ENCODE measurements around the gene DNAH12. TPM values are rescaled to one million over a fixed set of nuclear protein-coding genes. Genes with fewer than 3 reads are reported as not detected.

Gene DNAH12
- total and polyA plus RNA-seq, 2 experiments from 2014 or later = not detected

GRCh38 chr3:57386307-57386706, 157.8 kb downstream of the DNAH12 start:
- H3K27me3 Mint-ChIP-seq (ENCODE audit: insufficient read depth, low read depth, poor library complexity) = no peaks in the 10 kb centered on the region
- ATAC-seq (no peak), DNase-seq (ENCODE audit: low spot score) (no peak)
- no peaks in the 10 kb centered on the region for H3K9me3 Mint-ChIP-seq
- H3K4me3 Mint-ChIP-seq = no peak overlapping the region
- H4K20me1 ChIP-seq (replicated peaks; ENCODE audit: insufficient read depth) = no peaks in the 10 kb centered on the region
- TF ChIP-seq ZNF114 (CRISPR knock-in tag; IDR thresholded peaks at IDR 0.05) (no peak), EZH2phosphoT487 (IDR thresholded peaks at IDR 0.05; ENCODE audit: unreplicated experiment) (no peak), ETS1 (IDR thresholded peaks at IDR 0.05) (no peak), REST (IDR thresholded peaks at IDR 0.05; ENCODE audit: unreplicated experiment) (no peak)
- no peak overlapping the region for H2AFZ ChIP-seq
- H3F3A ChIP-seq (replicated peaks; ENCODE audit: low read depth) = no peaks in the 10 kb centered on the region
- no peaks in the 10 kb centered on the region for H3K4me1 ChIP-seq (ENCODE audit: insufficient read depth)
- no peak overlapping the region for H3K4me3 ChIP-seq
- H3K36me3 Mint-ChIP-seq (ENCODE audit: low read depth) = no peaks in the 10 kb centered on the region
- no peak overlapping the region for H3K4me2 ChIP-seq
- no peak overlapping the region for H3K27ac Mint-ChIP-seq
- H3K27me3 ChIP-seq (ENCODE audit: insufficient read depth) = no peaks in the 10 kb centered on the region
- H3K36me3 ChIP-seq (ENCODE audit: insufficient read depth) = no peaks in the 10 kb centered on the region
- no peak overlapping the region for H3K27ac ChIP-seq (ENCODE audit: low read depth)
- no peaks in the 10 kb centered on the region for H3K9me2 ChIP-seq (ENCODE audit: insufficient read depth)
- H3K4me1 Mint-ChIP-seq = peaks cover 3% of the 10 kb centered on the region; the same call in 2 of the 3 replicates
- H3K79me2 ChIP-seq (replicated peaks; ENCODE audit: insufficient read depth) = no peaks in the 10 kb centered on the region

- no peak overlapping the region for H3K27ac ChIP-seq (ENCODE audit: low read depth)
- no peaks in the 10 kb centered on the region for H3F3A ChIP-seq (replicated peaks; ENCODE audit: low read depth)
- H2AFZ ChIP-seq = no peak overlapping the region
- ATAC-seq (no peak), DNase-seq (ENCODE audit: low spot score) (no peak)
- H3K27me3 ChIP-seq (ENCODE audit: insufficient read depth) = no peaks in the 10 kb centered on the region
- H3K9me2 ChIP-seq (ENCODE audit: insufficient read depth) = no peaks in the 10 kb centered on the region
- Mint-ChIP-seq H3K9me3 (no peaks in the 10 kb centered on the region), H3K27ac (no peak overlapping the region), H3K4me1 (peaks cover 3% of the 10 kb centered on the region; the same call in 2 of the 3 replicates), H3K4me3 (no peak overlapping the region), H3K27me3 (ENCODE audit: insufficient read depth, low read depth, poor library complexity) (no peaks in the 10 kb centered on the region), H3K36me3 (ENCODE audit: low read depth) (no peaks in the 10 kb centered on the region)
- no peak overlapping the region for H3K4me3 ChIP-seq
- H3K79me2 ChIP-seq (replicated peaks; ENCODE audit: insufficient read depth) = no peaks in the 10 kb centered on the region
- no peaks in the 10 kb centered on the region for H4K20me1 ChIP-seq (replicated peaks; ENCODE audit: insufficient read depth)
- H3K36me3 ChIP-seq (ENCODE audit: insufficient read depth) = no peaks in the 10 kb centered on the region
- H3K4me1 ChIP-seq (ENCODE audit: insufficient read depth) = no peaks in the 10 kb centered on the region
- H3K4me2 ChIP-seq = no peak overlapping the region
- TF ChIP-seq ZNF114 (CRISPR knock-in tag; IDR thresholded peaks at IDR 0.05) (no peak), ZNF462 (CRISPR knock-in tag; IDR thresholded peaks at IDR 0.05) (no peak), EZH2 (IDR thresholded peaks at IDR 0.05; ENCODE audit: low read depth, unreplicated experiment) (no peak), REST (IDR thresholded peaks at IDR 0.05; ENCODE audit: unreplicated experiment) (no peak), STAT1 (IDR thresholded peaks at IDR 0.05; ENCODE audit: unreplicated experiment) (no peak)
These were observed 158.6 kb downstream of the DNAH12 start for GRCh38 chr3:57385498-57385897.

All from GM23338 (cell line).